NCI-H2196 treated with DMSO at 0.1 percent for 48 hours (cell line): ENCODE data around the gene FOXJ1.

ENCODE experiments used
- DNase-seq: peaks from one replicate; lab custom pipeline; 2025; ENCODE audit not compliant: unreplicated experiment; lab: John Stamatoyannopoulos, UW

The FOXJ1 gene

DNA sequence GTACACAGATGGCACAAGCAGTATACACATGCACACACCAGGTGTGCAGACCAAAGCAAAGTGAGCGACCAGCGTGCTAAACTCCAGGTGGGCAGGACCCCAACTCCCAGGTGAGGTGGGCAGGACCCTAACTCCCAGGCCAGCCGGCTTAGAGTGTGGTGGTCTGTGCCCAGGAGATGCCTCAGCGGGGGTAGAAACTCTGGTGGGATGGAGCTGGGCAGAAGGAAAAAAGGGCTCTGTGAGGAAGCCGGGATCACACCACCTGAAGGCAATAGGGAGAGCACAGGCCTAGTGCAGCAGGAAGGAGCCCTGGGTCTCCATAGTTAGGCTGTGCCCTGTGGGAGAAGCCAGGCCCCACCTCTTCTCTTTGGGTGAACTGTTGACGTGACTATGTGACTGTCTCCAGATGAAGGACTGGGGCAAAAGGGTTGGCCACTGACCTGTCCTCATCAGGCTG is 1.6 kb upstream of the FOXJ1 start:
- no peak for DNase-seq

DNA sequence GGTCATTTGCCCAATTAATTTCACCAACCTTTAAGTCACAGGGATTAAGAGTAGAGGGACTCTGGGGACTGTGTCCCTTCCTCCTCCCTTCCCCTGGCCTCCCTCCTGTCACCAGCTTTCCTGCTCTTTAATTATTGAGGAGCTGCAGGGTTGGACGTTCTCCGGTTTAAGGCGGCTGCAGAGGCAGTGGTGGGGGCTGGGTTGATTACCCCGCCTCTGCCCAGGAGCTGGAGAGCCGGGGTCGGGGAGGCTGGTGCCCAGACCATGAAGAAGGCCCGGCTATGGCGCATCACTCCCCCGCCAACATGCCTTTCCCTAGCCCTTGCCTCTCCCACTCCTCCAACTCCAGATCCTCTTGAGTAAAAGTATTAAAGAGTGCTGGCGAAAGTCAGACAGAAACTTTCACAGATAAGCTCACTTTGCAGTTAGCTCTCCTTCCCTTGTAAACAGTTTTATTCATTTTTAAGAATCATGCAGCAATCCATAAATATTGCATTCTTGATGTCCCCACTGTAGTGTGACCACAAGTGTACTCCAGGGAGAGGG is 1.1 kb upstream of the FOXJ1 start:
- DNase-seq: no peak

DNA sequence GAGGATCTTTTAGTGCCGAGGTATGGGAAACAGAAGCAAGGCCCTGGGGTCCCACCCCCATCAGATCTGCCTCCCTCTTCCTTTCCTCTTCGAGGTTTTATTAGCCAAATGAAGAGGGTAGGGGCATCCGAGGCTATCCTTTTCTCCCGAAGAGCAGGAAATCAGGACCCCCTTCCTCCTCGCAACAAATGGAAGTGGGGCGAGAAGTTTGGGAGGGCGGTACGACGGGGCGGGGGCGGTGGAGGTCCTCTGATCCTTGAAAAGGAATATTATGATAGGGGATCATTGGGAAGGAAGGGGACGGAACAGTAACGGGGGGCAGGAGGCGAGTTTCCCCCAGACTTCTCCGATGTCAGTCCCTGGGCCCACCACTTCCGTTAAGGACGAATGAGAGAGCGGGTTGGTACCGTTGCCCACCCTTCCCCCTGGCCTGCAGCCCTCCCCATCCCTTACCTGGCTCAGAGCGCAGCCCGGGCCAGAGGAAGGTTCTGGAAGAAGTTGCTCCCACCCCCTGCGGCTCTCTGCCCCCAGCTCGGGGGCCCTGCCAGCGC is 309 bp downstream of the FOXJ1 start:
- no peak for DNase-seq

DNA sequence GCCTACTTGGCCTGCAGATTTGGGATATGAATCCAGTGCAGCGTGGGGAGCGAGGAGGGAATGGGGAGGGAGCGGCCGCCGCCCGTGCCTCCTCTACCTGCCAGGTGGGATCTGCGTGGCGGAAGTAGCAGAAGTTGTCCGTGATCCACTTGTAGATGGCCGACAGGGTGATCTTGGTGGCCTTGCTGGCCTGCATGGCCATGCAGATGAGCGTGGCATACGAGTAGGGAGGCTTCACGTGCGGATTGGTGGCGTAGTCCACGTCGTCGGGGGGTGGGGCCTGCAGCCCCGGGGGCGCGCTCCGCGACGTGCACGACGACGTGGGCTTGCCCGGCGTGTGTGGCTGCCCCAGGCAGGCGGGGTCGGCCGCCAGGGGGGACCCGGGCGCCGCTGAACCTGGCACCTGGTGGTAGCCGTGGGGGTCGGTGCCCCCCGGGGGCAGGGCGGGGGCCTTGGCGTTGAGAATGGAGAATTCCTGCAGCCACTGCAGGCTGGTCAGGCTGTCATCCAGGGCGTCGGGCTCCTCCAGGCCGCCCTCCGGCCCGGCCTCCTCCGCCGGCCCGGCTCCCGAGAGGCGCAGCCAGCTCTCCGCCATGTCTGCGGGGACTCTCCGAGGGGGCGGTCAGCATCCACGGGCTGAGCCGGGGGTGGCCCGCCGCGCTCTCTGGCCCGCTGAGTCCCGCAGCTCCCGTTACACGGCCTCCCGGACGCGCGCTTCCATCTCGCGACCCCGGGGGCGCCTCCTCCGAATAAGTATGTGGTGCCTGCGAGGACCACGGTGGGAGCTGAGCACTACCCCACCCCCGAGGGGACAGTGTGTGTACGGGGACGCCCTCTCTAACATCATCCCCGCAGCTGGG is 1.0 kb downstream of the FOXJ1 start:
- peak; percentile 92 for DNase-seq

DNA sequence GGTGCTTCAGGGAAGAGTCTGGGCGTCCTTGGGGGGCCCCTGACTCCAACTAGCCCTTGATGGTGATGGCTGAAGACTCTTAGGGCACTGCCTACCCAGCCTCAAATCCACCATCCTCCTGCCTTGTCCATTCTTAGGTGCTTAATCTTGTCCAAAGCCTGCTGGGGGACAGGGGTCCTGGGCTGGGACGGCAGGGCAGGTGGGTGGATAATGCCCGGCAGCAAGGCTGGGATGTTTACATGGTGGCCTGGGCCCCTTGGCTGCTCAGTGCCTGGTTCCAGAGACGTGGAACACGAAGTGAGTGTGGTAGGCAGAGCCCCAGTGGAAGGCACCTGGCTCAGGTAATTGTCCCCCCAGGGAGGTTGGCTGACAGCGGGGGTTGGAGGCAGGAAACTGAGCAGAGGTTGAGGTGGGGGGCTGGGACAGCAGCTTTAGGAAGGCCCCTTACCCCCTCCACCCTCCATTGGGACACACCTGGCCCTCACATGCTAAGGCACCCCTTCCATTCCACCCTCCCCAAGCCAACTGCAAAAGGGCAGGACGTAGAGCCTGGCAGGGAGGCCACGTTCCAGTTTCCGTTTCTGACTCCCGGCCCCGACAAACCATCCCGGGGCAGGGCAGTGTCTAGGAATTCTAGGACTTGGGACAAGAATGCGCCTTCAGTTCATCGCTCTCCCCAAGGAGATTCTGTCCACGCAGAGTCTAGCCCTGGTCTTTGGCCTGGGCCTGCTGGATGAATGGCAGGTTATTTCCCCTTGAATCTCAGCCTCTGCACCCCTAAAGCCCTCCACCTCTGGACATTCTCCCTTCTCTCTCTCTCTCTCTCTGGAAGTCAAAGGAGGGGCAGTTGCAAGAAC is 1.9 kb downstream of the FOXJ1 start:
- no peak for DNase-seq

DNA sequence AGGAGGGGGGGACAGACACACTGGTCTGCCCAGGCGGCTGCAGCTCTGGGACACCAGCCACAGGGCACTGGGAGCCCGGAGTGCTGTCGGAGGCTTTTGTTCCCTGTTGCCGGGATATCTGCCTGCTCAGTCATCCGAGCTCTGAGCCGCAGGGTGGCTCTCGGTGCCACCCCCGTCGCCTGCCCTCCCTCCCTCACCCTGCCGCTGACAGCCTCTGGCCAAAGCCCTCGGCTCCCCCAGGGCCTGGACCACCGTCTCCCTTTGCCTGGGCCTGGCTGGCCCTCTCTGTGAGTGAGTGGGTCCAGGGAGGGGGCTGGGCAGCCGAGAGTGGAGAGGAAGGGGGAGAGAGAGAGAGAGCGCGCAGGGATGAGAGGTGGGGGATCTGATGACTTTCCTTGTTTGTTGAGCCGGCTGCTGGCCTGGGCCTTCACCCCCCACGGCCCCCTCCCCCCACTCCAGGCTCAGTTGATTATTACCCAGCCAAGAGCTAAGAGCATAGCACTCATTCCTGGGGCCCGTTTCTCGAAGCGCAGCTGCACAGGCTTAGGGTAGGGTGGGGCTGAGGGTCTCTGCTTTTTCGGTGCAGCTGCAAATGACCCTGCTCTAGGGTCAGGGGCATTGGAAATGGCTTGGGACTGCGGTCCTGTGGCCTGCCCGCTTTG is 2.7 kb downstream of the FOXJ1 start:
- peak; percentile 80 for DNase-seq

DNA sequence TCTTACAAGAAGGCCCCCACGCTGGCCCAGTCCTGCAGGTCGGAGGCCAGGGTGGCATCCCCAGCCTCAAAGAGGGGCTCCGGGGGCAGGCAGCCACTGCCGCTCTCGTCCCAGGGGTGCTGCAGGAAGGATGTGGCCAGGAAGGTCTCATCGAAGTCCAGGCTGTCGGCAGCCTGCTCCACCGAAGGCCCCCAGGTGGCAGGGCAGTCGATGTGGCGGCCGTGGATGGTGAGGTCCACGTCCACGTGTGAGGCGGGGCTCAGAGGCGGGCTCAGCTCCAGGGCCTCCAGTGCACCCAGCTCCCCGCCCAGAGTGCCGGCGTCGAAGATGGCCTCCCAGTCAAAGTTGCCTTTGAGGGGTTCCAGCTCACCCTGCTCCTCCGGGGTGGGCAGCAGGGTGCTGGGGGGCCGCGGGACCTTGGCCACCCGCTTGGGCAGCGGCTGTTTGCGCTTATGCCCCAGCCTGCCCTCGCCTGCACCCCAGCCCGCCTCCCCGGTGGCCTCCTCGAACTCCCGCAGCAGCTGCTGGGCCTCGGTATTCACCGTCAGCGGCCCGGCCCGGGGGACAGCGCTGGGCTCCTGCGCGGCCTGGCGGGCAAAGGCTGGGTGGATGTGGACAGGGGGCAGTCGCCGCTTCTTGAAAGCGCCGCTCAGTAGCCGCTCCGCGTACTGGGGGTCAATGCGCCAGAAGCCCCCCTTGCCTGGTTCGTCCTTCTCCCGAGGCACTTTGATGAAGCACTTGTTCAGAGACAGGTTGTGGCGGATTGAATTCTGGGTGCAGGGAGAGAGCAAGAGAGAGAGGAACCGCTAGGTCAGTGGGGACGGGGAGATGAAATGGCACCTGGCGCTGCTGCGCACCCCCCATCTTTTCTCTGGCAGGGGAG is 3.5 kb downstream of the FOXJ1 start:
- no peak for DNase-seq

DNA sequence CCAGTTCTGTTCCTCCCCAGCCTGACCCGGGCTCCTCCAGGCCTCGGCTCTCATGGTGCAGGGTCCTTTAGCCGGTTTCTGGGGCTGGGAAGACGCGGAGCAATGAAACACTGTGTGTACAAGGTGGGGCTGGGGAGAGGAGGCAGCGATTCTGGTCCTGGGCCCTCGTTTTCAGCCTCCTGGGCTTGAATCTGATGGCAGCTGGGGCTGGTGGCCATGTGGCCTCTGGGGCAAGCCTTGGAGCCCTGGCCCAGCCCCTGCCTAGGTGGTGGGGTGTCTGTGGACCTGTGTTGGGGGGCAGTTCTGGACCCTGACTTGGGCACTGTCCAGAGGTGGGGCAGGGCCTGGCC is 4.1 kb downstream of the FOXJ1 start:
- DNase-seq: no peak

DNA sequence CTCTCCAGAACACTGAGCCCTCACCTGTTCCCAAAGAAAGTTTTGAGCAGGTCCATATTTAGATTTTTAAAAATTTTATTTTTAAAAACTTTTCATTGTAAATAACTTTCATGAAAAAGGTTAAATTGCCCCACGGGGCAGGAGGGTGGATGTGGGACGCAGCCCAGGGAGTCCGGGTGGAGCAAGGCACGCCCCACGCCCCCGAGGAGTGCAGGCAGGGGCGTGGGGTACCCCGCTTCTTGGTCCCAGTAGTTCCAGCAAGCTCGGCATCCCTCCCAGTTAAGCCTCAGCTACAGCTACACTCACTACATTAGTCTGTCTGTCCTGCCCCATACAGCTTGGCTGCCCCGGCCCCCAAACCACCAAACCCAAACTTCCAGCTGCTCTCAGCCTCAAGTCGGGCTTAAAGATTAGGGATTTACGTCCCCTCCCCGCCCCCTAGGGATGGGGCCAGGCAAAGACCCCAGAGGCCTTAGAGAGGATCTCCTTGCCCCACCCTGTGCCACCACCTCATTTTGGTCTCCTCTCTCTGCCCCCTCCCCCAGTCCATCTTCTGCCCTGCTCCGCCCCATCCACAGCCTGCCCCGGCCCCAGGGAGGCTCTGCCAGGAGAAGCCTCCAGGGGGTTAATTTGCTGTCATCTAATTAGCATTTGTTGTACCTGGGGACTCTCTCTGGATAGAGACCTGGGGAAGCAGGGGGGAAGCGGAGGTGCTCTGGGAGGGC is 4.6 kb downstream of the FOXJ1 start:
- no peak for DNase-seq

DNA sequence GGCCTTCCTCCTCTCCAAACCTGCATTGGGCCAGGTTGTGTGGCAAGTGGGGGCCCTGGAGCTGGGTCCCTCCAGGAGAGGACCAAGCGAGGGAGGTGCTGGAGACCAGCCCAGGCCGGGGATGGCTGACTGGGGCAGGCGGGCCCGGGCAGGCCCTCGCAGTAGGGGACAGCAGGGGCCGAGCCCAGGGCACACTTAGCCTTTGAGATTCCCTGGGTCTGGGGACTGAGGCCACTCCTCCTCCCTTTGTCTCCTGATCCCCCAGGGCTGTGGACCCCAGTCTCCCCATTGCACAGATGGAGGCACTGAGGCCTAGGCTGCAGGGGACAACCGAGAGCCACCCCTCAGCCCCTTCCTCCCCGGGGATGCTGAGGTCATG is 5.2 kb downstream of the FOXJ1 start:
- DNase-seq: no peak

DNA sequence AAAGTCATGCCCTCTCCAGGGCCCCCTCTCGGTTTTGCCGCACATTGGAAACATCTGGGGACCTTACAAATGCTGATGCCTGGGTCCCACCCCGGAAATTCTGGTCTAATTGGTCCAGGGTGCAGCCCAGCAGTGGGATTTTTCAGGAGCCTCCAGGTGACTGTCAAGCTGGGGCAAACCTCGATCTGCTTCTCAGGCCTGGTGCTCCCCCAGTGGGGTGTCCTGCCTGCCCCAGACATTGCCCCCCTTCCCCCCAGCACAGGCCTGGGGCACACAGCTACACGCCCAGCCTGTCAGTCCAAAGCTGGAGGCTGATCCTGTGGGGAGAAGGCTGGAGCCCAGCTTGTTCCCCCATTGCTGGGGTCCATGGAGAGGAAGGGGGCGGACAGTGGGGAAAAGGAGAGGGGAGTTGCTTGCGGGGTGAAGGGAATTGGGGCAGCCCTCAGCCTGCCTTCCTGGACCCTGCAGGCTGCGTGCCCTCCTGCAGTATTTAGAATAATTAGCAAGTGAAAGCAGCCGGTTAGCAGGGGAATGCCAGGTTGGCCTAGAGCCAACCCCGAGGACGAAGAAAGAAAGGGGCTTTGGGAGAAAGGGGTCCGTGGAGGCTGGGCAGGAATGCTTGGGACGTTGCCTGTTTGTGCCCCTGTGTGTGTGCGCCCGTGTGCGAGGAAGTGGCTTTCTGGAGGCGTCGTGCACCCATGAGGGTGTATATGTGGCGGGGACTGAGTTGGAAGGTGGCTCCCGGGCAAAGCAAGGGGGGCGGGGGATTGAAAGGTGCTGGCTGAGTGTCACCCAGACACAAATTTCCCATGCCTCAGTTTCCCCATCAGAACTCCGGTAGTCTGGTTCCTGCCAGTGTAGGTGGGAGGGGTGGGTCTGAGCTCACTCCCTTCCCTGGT is 5.9 kb downstream of the FOXJ1 start:
- no peak for DNase-seq

DNA sequence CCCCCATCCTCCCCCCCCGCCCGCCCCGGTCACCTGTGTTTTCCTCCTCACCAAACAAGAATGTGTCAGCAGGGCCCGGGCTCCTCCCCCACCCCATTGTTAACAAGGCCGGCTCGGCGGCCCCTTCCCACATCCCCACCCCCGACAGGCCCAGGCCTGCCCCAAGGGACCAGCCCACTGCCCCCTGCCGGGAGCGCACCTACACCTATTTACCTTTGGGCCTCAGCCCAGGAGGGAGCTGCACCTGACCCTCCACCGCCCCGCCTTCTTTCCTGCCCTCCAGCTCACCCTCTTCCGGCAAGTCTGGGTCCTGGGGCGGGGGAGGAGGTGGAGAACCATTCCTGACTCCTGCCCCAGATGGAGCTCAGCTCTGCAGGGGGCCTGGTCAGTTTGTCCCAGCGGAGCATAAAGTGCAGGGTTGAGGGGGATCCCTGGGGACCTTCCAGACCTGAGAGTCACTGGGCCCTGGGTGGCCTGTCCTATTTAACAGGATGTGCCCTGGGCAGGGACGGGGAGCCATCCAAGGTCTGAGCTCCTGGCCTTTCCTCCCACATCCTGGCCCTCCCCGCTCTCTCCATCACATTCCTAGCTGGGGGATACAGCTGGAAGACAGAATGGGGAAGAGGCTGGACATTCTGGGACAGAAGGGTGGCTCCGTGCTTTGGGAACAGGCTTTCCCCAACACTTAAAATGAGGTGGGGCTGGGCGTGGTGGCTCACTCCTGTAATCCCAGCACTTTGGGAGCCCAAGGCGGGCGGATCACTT is 8.3 kb downstream of the FOXJ1 start:
- peak; percentile 99 for DNase-seq

DNA sequence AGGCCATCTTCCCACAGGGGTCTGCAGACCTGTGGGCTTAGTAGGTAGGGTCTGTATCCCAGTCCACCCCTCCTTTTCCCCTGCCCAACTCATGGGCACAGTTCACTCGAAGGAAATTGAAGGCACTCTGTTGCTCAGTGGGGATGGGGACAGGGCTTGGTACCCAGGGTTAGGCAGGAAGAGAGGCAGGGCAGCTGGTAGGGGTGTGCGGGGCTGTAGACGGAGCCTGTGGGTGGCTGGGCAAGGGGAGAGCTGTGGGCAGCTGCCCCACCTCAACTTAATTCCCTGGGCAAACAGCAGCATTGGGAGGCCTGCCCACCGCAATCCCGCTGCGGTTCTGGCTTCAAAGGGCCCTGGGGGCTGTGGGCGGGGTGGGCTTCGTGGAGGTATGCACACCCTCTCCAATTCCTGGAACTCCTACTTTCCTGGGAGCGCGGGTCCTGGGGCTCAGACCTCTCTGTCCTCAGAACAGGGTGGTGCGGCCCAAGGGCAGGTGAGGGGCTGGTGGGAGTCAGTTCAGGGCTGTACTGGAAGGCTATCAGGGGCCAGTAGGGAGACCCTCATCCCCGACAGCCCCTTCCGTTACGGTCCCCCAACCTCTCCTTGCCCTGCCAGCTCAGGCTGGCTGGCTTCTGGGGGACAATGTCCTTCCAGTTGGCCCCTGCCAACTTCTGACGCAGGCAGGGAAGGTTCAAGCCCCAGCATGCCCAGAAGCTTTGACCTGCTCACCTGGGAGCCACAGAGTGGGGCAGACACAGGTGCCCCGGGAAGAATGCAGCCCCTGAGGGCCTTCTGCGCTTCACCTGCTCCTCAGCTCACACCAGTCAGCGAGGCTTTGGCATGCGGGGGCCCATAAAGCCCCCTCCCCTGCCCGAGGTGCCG is 9.1 kb downstream of the FOXJ1 start:
- DNase-seq: peak; percentile 98

DNA sequence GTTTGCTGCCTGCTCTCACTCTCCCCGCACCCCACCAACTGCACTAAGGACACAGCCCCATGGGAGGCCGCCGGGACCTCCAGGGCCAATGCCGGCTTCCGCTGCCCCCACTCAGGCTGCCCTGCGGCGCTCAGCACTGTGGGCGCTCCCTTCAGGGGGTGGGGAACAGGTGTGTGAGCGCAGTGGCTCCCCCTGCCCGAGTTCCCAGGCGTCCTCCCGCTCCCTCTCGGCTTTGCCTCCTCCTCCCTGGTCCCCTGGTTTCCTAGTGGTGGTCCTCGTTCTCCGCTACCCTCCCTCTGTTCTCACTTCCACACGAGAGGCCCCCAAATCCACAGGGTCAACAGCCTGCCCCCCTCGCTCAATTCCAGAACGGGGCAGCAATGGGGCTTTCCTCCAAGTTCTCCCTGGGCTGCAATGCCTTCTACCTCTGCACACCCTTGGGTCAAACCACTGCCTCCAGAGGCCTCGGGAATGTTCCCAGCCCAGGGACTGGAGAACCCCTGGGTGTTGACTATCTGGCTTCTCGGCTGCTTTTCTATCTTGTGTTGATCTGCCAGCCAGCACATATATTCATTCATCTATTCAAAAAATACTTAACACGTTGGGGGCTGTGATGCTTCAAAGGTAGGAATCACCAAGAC is 9.9 kb downstream of the FOXJ1 start:
- DNase-seq: no peak

DNA sequence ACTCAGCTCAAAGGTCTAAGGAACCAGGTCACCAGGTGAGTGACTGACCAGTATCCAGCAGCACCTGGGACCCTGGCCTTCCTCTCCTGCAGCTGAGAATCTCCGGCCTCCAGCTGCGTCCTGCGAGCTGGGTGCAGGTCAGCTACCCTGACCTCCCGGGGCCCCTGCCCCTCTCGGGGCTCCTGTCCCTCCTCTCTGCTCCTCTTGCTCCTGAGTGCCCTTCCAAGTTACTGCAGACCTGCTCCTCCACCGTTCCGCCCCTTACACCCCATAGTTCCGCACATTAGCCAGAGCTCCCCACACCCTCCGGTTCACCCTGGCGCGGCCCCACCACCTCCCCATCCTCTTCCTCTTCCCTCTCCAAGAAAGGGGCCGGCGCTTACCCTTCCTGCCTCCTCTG is 10.6 kb downstream of the FOXJ1 start:
- no peak for DNase-seq

DNA sequence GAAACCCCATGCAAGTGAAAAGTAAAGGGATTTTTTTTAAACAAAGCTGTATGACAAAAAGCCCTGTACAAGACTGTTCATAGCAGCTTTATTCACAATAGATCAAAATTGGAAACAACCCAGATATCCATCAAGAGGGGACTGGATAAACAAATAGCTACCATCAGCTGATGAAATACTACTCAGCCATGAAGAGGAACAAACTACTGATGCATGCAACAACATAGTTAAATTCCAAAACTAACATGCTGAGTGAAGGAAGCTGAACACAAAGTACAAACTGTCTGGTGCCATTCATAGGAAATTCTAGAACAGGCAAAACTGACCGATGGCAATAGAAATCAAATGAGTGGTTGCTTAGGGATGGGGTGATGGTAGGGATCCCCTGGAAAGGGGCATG is 15.1 kb downstream of the FOXJ1 start:
- no peak for DNase-seq

DNA sequence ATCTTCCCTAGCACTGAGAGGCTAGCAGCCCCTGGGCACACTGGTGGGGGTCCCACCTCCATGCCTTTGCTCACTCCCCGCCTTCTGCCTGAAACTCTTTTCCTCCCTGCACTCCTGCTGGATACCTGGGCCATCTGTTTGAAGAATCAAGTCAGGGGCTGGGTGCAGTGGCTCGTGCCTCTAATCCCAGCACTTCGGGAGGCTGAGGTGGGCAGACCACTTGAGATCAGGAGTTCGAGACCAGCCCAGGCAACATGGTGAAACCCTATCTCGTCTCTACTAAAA is 15.7 kb downstream of the FOXJ1 start:
- DNase-seq: no peak
